Upper lobe of left lung (tissue), 4 donors: Measurements from ENCODE around the gene PLOD2.

ENCODE experiments used
- CTCF ChIP-seq, 6 experiments: fragments of 450-650 bp in 4 of 6; fragments of 200-600 bp in 2 of 6; sonication (generic) in 2 of 6; IDR thresholded peaks; one replicate each; pipeline ENCODE4 v1.5.1; 2016 to 2019; ENCODE audit warnings: antibody characterized with exemption in 6 of 6
- EP300 ChIP-seq, 4 donors: sonication (generic); formaldehyde crosslinking; IDR thresholded peaks; one replicate each; pipeline ENCODE4 v1.5.1; 2017; ENCODE audit warnings: antibody characterized with exemption in 4 of 4, control low read depth in 2 of 4
- POLR2A ChIP-seq, 4 donors: fragments of 450-650 bp; IDR thresholded peaks; one replicate each; pipeline ENCODE4 v1.5.1; 2016 to 2017; ENCODE audit warnings: antibody characterized with exemption in 4 of 4, mild to moderate bottlenecking in 2 of 4
- POLR2AphosphoS5 ChIP-seq, 2 donors: sonication (generic); formaldehyde crosslinking; IDR thresholded peaks; one replicate each; pipeline ENCODE4 v1.5.1; 2017; ENCODE audit warnings: antibody characterized with exemption in 2 of 2

GRCh38 chr3:146160321-146160963, 542 bp downstream of the PLOD2 start:
- peak in 4 of 6 experiments; percentile 24 to 56 (median 31) for TF ChIP-seq CTCF (IDR thresholded peaks at IDR 0.05)
- TF ChIP-seq POLR2A (IDR thresholded peaks at IDR 0.05), result peak in 1 of 4 donors; percentile 7
- TF ChIP-seq POLR2AphosphoS5 (IDR thresholded peaks at IDR 0.05), result peak in 1 of 2 donors; percentile 7
- TF ChIP-seq EP300 (IDR thresholded peaks at IDR 0.05), result no peak
